LNCaP clone FGC (cell line): Measurements from ENCODE around the gene SH3BP2.

Experiments used
- DNase-seq: peaks from one replicate; pipeline ENCODE4 v3.0.0-alpha.2; 2011; ENCODE audit warnings: low read depth
- H3K4me3 ChIP-seq: 2 replicates; pipeline ENCODE4 v1.5.1; 2011; ENCODE audit warnings: mild to moderate bottlenecking, low read depth, low read length, control low read depth
- CTCF ChIP-seq: IDR thresholded peaks from 2 replicates; pipeline ENCODE4 v1.5.1; 2012; ENCODE audit warnings: mild to moderate bottlenecking; ENCODE audit not compliant: control insufficient read depth, insufficient read depth; ENCODE audit errors: extremely low read depth

SH3BP2 gene

DNA sequence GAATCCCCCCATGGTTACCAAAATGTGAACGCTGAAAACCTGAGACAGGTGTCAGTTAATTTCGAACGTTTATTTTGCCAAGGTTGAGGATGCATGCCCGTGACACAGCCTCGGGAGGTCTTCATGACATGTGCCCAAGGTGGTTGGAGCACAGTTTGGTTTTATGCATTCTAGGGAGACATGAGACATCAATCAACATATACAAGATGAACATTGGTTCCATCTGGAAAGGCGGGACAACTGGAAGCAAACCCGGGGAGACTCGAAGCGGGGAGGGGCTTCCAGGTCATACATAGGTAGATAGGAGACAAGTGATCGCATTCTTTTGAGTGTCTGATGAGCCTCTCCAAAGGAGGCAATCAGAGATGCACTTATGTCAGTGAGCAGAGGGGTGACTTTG lies 11.0 kb upstream of the SH3BP2 start:
- no peak overlapping the region for H3K4me3 ChIP-seq
- TF ChIP-seq CTCF: no peak
- no peak for DNase-seq

DNA sequence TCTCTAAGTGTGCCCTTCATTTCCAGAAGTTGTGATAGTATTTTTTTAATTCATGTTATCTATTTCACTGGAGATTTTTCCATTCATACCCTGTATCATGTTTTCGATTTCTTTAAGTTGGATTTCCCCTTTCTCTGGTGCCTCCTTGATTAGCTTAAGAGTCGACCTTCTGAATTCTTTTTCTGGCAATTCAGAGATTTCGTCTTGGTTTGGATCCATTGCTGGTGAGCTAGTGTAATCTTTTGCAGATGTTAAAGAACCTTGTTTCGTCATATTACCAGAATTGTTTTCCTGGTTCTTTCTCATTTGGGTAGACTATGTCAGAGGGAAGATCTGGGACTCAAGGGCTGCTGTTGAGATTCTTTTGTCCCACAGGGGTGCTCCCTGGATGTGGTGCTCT lies 9.1 kb upstream of the SH3BP2 start:
- TF ChIP-seq CTCF: no peak

DNA sequence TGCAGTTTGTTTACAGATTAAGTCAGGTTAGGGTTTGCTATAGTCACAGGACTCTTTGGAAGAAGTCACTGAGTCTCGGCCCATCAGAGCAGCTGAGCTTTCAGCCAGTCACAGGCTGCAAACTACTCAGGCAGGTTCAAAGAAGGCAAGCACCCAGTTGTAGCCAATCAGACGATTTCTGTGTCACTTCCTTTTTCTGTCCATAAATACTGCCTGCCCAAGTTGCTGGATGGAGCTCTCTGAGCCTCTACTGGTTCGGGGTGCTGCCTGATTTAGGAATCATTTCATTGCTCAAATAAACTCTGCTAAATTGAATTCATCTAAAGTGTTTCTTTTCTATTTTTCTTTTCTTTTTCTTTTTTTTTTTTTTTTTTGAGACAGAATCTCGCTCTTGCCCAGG lies 7.3 kb upstream of the SH3BP2 start:
- H3K4me3 ChIP-seq: no peak overlapping the region
- peak; percentile 46 for DNase-seq
- no peak for TF ChIP-seq CTCF

More for the DNA sequence above, 9.1 kb upstream of the SH3BP2 start:
- no peak overlapping the region for H3K4me3 ChIP-seq
- DNase-seq: no peak

DNA sequence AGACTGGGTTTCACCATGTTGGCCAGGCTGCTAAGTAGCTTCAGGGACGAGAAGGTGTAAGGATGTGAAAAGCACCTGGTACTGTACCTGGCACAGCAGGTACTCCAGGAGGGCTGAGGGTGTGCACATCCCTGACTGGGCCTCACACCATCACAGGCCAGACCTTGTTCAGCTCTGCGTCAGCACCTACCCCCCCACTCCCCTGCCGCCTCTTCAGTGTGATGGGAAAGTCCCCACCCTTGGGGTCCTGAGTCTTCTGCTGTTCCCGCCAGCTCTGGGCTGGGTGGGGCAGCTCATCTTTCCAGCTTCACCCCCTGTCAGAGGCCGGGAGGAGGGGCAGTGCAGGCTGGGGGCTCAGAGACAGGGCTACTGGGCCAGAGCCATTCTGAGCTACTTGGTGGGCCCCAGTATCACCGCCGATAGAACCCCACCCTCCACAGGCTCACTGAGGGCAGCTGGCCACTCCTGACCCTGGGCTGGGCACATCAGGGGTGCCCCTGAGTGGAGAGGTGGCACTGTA lies 6.7 kb upstream of the SH3BP2 start:
- H3K4me3 ChIP-seq: no peak overlapping the region
- no peak for TF ChIP-seq CTCF
- DNase-seq: no peak

DNA sequence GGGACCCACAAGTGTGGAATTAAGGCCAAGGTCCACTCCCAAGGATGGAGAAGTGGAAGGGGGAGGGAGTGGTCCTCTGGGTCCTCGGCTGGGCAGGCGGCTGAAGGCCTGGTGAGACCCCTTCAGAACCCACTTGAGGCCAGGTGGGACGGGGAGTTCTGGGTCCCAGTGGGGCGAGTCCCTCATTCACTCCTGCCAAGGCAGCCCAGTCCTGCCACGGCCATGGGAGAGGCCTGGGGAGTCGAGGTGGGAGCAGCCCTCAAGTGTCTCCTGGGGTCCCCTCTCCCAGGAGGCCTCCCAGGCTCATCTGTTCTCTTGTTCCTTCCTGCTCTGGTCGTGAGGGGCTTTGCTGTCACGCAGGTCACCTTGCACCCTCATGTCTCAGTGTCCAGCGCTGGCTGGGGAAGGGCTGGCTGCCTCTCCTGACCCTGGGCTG lies 6.1 kb upstream of the SH3BP2 start:
- DNase-seq: no peak
- H3K4me3 ChIP-seq: no peak overlapping the region
- no peak for TF ChIP-seq CTCF

DNA sequence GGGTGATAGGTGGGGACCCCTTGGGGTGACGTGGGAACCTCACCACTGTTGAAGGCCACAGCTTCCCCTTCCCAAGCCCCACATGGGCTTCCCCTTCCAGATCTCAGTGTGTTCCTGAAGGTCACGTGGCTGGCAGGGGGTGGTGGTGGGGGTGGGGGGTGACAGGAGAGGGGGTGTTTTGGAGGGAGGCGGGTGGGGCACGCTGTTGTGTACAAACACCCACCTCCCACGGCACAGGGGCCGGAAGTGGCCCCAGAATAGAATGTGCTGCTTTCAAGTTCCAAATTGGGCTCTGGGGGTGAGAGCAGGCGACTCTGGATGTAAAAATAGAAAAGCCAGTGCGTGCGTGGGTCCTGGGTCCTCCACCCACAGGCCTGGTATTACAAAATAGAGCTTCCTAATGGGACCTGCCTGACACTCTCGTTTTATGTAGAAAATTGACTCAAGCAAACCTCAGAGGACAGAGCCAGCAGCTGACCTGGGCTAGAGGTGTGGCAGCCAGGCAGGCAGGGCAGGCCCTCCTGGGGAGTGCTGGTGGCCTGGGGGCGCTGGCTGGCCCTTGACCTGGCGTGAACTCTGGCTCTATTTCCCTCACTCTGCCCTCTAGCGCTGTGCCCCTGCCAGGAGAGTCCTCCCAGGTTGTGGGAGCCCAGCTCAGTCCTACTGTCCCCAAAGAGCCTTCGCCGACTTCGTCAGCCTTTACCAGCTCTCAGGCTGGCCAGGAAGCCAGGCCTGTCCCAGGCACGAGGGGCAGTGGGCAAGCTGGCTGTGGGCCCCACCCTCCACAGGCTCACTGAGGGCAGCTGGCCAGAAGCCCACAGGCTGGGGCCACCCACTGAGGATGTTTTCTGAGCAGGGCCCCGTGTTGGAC lies 5.4 kb upstream of the SH3BP2 start:
- no peak for DNase-seq
- no peak overlapping the region for H3K4me3 ChIP-seq
- 0 out of 2 replicates have a peak, but pooled peaks have one; percentile 10 for TF ChIP-seq CTCF
